Measurements from ENCODE around the gene RNU5B-1. TPM values are rescaled to one million over a fixed set of nuclear protein-coding genes. Genes with fewer than 3 reads are reported as not detected.
"Not testable (repeated sequence)": the region's sequence is repeated elsewhere in the genome, so short reads cannot be mapped to it uniquely, and the experiment has no call there.

Gene RNU5B-1
- polyA plus RNA-seq (2012; ENCODE audit: missing spikeins): not detected

GRCh38 chr15:65304381-65305149 is at the start of gene RNU5B-1:
Gene RNU5B-1 (plus strand): TSS chr15:65304677.
- peak; percentile 42 for DNase-seq (ENCODE audit: insufficient read length)
- FAIRE-seq: peak; percentile 89

GRCh38 chr15:65254758-65255157 is 49.7 kb upstream of the RNU5B-1 start:
- no peak for TF ChIP-seq POLR2A (IDR thresholded peaks at IDR 0.05; ENCODE audit: low read depth, low read length)
- DNase-seq (ENCODE audit: insufficient read length): no peak
- FAIRE-seq: no peak

More at GRCh38 chr15:65304381-65305149, at the start of gene RNU5B-1:
- TF ChIP-seq POLR2AphosphoS5 (IDR thresholded peaks at IDR 0.05; ENCODE audit: low read depth, low read length) (peak; percentile 100), TAF1 (IDR thresholded peaks at IDR 0.05; ENCODE audit: borderline replicate concordance, low read depth, low read length) (peak; percentile 43; the same call in 1 of the 2 replicates), POLR2A (IDR thresholded peaks at IDR 0.05; ENCODE audit: low read depth, low read length) (peak; percentile 100)

- TF ChIP-seq POLR2A (IDR thresholded peaks at IDR 0.05; ENCODE audit: low read depth, low read length) (no peak), POLR2AphosphoS5 (IDR thresholded peaks at IDR 0.05; ENCODE audit: low read depth, low read length) (no peak), TAF1 (IDR thresholded peaks at IDR 0.05; ENCODE audit: borderline replicate concordance, low read depth, low read length) (no peak)
- no peak for FAIRE-seq
- no peak for DNase-seq (ENCODE audit: insufficient read length)
Observed at GRCh38 chr15:65255486-65256140, 48.9 kb upstream of the RNU5B-1 start.

- TF ChIP-seq POLR2AphosphoS5 (IDR thresholded peaks at IDR 0.05; ENCODE audit: low read depth, low read length) (no peak), POLR2A (IDR thresholded peaks at IDR 0.05; ENCODE audit: low read depth, low read length) (no peak), TAF1 (IDR thresholded peaks at IDR 0.05; ENCODE audit: borderline replicate concordance, low read depth, low read length) (no peak)
- FAIRE-seq (no peak), DNase-seq (ENCODE audit: insufficient read length) (no peak)
Observed at GRCh38 chr15:65258375-65259262, 45.9 kb upstream of the RNU5B-1 start.

GRCh38 chr15:65259367-65259797 is 45.1 kb upstream of the RNU5B-1 start:
- DNase-seq (ENCODE audit: insufficient read length) (no peak), FAIRE-seq (no peak)
- TF ChIP-seq POLR2A (IDR thresholded peaks at IDR 0.05; ENCODE audit: low read depth, low read length): no peak
- no peak for TF ChIP-seq POLR2AphosphoS5 (IDR thresholded peaks at IDR 0.05; ENCODE audit: low read depth, low read length)
- TF ChIP-seq TAF1 (IDR thresholded peaks at IDR 0.05; ENCODE audit: borderline replicate concordance, low read depth, low read length): no peak

- no peak for DNase-seq (ENCODE audit: insufficient read length)
- TF ChIP-seq POLR2AphosphoS5 (IDR thresholded peaks at IDR 0.05; ENCODE audit: low read depth, low read length) (no peak), TAF1 (IDR thresholded peaks at IDR 0.05; ENCODE audit: borderline replicate concordance, low read depth, low read length) (no peak)
- no peak for FAIRE-seq
Observed at GRCh38 chr15:65260968-65261367, 43.5 kb upstream of the RNU5B-1 start.

- FAIRE-seq (no peak), DNase-seq (ENCODE audit: insufficient read length) (no peak)
- TF ChIP-seq POLR2A (IDR thresholded peaks at IDR 0.05; ENCODE audit: low read depth, low read length) (no peak), POLR2AphosphoS5 (IDR thresholded peaks at IDR 0.05; ENCODE audit: low read depth, low read length) (no peak), TAF1 (IDR thresholded peaks at IDR 0.05; ENCODE audit: borderline replicate concordance, low read depth, low read length) (no peak)
Observed at GRCh38 chr15:65263313-65263712, 41.2 kb upstream of the RNU5B-1 start.

GRCh38 chr15:65264863-65265430 is 39.5 kb upstream of the RNU5B-1 start:
- no peak for TF ChIP-seq TAF1 (IDR thresholded peaks at IDR 0.05; ENCODE audit: borderline replicate concordance, low read depth, low read length)
- TF ChIP-seq POLR2A (IDR thresholded peaks at IDR 0.05; ENCODE audit: low read depth, low read length): no peak
- TF ChIP-seq POLR2AphosphoS5 (IDR thresholded peaks at IDR 0.05; ENCODE audit: low read depth, low read length): no peak
- DNase-seq (ENCODE audit: insufficient read length) (no peak), FAIRE-seq (no peak)

- DNase-seq (ENCODE audit: insufficient read length) (no peak), FAIRE-seq (no peak)
- TF ChIP-seq POLR2A (IDR thresholded peaks at IDR 0.05; ENCODE audit: low read depth, low read length) (no peak), POLR2AphosphoS5 (IDR thresholded peaks at IDR 0.05; ENCODE audit: low read depth, low read length) (no peak), TAF1 (IDR thresholded peaks at IDR 0.05; ENCODE audit: borderline replicate concordance, low read depth, low read length) (no peak)
Observed at GRCh38 chr15:65266469-65266868, 38.0 kb upstream of the RNU5B-1 start.

- TF ChIP-seq TAF1 (IDR thresholded peaks at IDR 0.05; ENCODE audit: borderline replicate concordance, low read depth, low read length) (no peak), POLR2A (IDR thresholded peaks at IDR 0.05; ENCODE audit: low read depth, low read length) (no peak), POLR2AphosphoS5 (IDR thresholded peaks at IDR 0.05; ENCODE audit: low read depth, low read length) (no peak)
- FAIRE-seq (no peak), DNase-seq (ENCODE audit: insufficient read length) (no peak)
Observed at GRCh38 chr15:65268411-65268810, 36.1 kb upstream of the RNU5B-1 start.

GRCh38 chr15:65270811-65271545 is 33.5 kb upstream of the RNU5B-1 start:
- DNase-seq (ENCODE audit: insufficient read length); FAIRE-seq: not testable (repeated sequence)
